Measurements from ENCODE around the gene NUP54.

- TF ChIP-seq MAX (CRISPR knock-in tag; IDR thresholded peaks at IDR 0.05) = no peak
- no peak for TF ChIP-seq CTCF (IDR thresholded peaks at IDR 0.05)
- no peak for TF ChIP-seq E2F5 (CRISPR knock-in tag; IDR thresholded peaks at IDR 0.05)
- TF ChIP-seq ELF4 (CRISPR knock-in tag; IDR thresholded peaks at IDR 0.05; ENCODE audit: low read depth) = no peak
- TF ChIP-seq ZBTB43 (CRISPR knock-in tag; IDR thresholded peaks at IDR 0.05) = no peak
- TF ChIP-seq ZNF532 (CRISPR knock-in tag; IDR thresholded peaks at IDR 0.05; ENCODE audit: borderline replicate concordance) = no peak
- TF ChIP-seq RORB (CRISPR knock-in tag; IDR thresholded peaks at IDR 0.05) = no peak
- no peak for TF ChIP-seq FOXK1 (CRISPR knock-in tag; IDR thresholded peaks at IDR 0.05)
Measured at GRCh38 chr4:76155979-76156378, 7.8 kb upstream of the NUP54 start.

Data from WTC11 (cell line).